Ovary (tissue), 10 donors: Measurements from ENCODE around the gene GOLGA6L26. TPM values are rescaled to one million over a fixed set of nuclear protein-coding genes. Genes with fewer than 3 reads are reported as not detected.
"Not testable (repeated sequence)": the region's sequence is repeated elsewhere in the genome, so short reads cannot be mapped to it uniquely, and the experiment has no call there.

Source experiments
- DNase-seq, 5 donors: peaks; one replicate each; pipeline ENCODE4 v3.0.0-alpha.2; 2019 to 2020
- H3K27ac ChIP-seq, 2 donors: fragments of 200-600 bp; one replicate each; pipeline versions ENCODE4 v1.5.1 to v1.8.0; 2019 to 2022
- H3K27me3 ChIP-seq: fragments of 200-600 bp; one replicate; pipeline ENCODE4 v1.8.0; 2022
- H3K36me3 ChIP-seq: fragments of 200-600 bp; sonication (generic); one replicate; pipeline ENCODE4 v1.5.1; 2019
- H3K4me1 ChIP-seq: one replicate; pipeline ENCODE4 v1.8.1; 2013; ENCODE audit warnings: mild to moderate bottlenecking, moderate library complexity; ENCODE audit not compliant: insufficient read depth
- H3K4me3 ChIP-seq: fragments of 200-600 bp; sonication (generic); one replicate; pipeline ENCODE4 v1.5.1; 2017
- H3K9me3 ChIP-seq, 2 donors: fragments of 200-600 bp in 1 of 2; sonication (generic) in 1 of 2; one replicate each; pipeline versions ENCODE4 v1.5.1 to v1.8.1; 2013 to 2019; ENCODE audit warnings: mild to moderate bottlenecking in 1 of 2, moderate library complexity in 1 of 2
- EP300 ChIP-seq: sonication (generic); formaldehyde crosslinking; IDR thresholded peaks from one replicate; pipeline ENCODE4 v1.6.1; 2017; ENCODE audit warnings: antibody characterized with exemption
- POLR2A ChIP-seq: fragments of 450-650 bp; IDR thresholded peaks from one replicate; pipeline ENCODE4 v1.6.1; 2017; ENCODE audit warnings: antibody characterized with exemption, mild to moderate bottlenecking, moderate library complexity
- WGBS, 3 donors: extraction: QIAGEN DNeasy Blood & Tissue Kit in 1 of 3; methylation state at CpG; one replicate each; pipeline versions ENCODE4 v1.1.5 to v1.1.7; 2013 to 2017; 5-methylcytosine and 5-hydroxymethylcytosine counted together
- intact Hi-C, 4 donors: fragments of 100-400 bp; cut with DNase I; formaldehyde crosslinking; loops; one replicate each; pipeline versions ENCODE4 v1.11.0 to v1.15.1; 2022 to 2023
- long read RNA-seq, 3 donors: library from polyadenylated mRNA in 2 of 3; unstranded in 2 of 3; transcript quantifications; one replicate each; pipeline ENCODE4 v2.0.0 and lab custom pipeline, GENCODE V29; 2021 to 2026
- polyA plus RNA-seq, 2 donors: library from polyadenylated mRNA; stranded (reverse); fragments of 200-250 nt in 1 of 2; fragments of 350-450 nt in 1 of 2; fragmentation: Illumina TruSeq in 1 of 2; extraction: RNeasy Lipid Tissue Mini Kit (QIAGEN cat#74804) in 1 of 2; gene quantifications; one replicate each; pipeline ENCODE4 v1.2.3, GENCODE V29; 2013 to 2014
- total RNA-seq, 7 donors: library from RNA; depleted of rRNA in 2 of 7; stranded (reverse); fragments of >200 nt in 2 of 7; fragmentation: NEBNext Ultra II Directional in 3 of 7; extraction: Animal tissue kit (Norgen Biotek cat#: 25700) in 3 of 7; gene quantifications; one replicate each; pipeline versions ENCODE4 v1.1.0 to v1.2.4, GENCODE V29; 2016 to 2023
- TF ChIP-seq, protein P1 (sequence below), 3 donors: fragments of 450-650 bp in 2 of 3; fragments of 200-600 bp in 1 of 3; IDR thresholded peaks; one replicate each; pipeline versions ENCODE4 v1.5.1 to v1.8.0; 2016 to 2022; ENCODE audit warnings: antibody characterized with exemption in 3 of 3, mild to moderate bottlenecking in 1 of 3
- donor health status: DM: no; HTN: no; CAD: no; lungs with moderate emphysema.
- donor health status: DM: no; HTN: no; CAD: no.
- donor health status: Bipolar disorder and iron deficiency.
- donor health status: DM: yes; HTN: yes; CAD: no.
- donor health status: DM: no; HTN: no; CAD: no.
- donor health status: DM: yes; HTN: yes; CAD: no.

Gene GOLGA6L26
- total RNA-seq (not detected), polyA plus RNA-seq (not detected)
- long read RNA-seq, donor 1, result 0 reads
- long read RNA-seq, donor 2, result 0 reads
- long read RNA-seq, donor 3, result 0 reads

- not testable (repeated sequence) for H3K9me3 ChIP-seq, H3K4me1 ChIP-seq
These were observed at the start of gene GOLGA6L26 for GRCh38 chr15:23334096-23334495. GOLGA6L26 (minus strand) TSS chr15:23334196; CDS start chr15:23334135, 61 bp downstream.

DNA sequence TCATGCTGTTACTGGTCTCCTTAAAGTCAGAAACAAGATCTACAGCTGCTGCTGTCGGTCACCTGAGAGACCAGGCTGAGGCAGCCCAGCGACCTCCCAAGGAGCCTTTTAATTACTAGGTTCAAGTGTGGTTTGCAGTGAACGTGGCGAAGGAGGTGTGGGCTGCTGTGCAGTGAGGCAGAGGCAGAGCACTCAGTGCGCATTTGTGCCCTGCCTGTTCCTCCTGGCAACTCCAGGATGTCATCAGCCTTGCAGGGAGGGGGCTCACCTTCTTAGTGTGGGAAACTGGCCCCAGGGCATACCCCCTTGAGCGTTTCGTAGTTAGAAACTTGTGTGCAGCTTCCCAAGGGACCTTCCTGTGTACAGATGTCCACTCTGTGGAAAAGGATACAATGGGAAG lies 47.2 kb upstream of the GOLGA6L26 start:
- H3K9me3 ChIP-seq, H3K27ac ChIP-seq, H3K4me1 ChIP-seq, intact Hi-C loops, H3K4me3 ChIP-seq, H3K36me3 ChIP-seq, DNase-seq, H3K27me3 ChIP-seq: not testable (repeated sequence)
- WGBS, 3 donors, result 52 to 54% (median 53%) methylated on average over 7 of the region's 7 CpGs

More at GRCh38 chr15:23334096-23334495, at the start of gene GOLGA6L26:
- H3K4me3 ChIP-seq, DNase-seq, H3K36me3 ChIP-seq, H3K27me3 ChIP-seq, intact Hi-C loops, H3K27ac ChIP-seq: not testable (repeated sequence)
- no CpG with 5 or more reads among the region's 7 CpGs for WGBS, 3 donors

DNA sequence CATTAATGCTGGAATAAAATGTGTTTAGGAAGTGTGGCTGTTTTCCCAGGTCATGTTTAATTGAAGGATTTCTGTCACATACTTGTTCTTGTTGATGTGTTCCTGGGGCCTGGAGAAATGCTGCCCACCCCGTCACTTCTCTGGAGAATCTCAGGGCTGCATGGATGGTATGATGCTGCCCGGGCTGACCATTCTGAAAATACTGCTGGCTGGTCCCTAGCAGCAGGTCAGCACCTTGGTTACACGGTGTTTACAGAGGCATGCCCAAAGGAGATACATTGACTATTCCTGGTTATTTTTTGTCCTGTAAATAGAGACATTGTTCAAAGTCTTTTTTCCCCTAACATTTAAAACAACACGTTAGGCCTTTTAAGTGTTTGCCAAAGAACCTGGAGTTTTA lies 46.7 kb upstream of the GOLGA6L26 start:
- intact Hi-C loops, H3K9me3 ChIP-seq, H3K36me3 ChIP-seq, H3K4me1 ChIP-seq, H3K27ac ChIP-seq, H3K4me3 ChIP-seq, H3K27me3 ChIP-seq, DNase-seq: not testable (repeated sequence)
- 54 to 60% (median 55%) methylated on average over 4 of the region's 4 CpGs for WGBS, 3 donors

GRCh38 chr15:23378946-23379345 lies 45.0 kb upstream of the GOLGA6L26 start:
- DNase-seq, intact Hi-C loops, H3K9me3 ChIP-seq, H3K36me3 ChIP-seq, H3K4me1 ChIP-seq, H3K4me3 ChIP-seq, H3K27me3 ChIP-seq, H3K27ac ChIP-seq: not testable (repeated sequence)
- whole genome bisulfite sequencing, 3 donors, result 87 to 91% (median 90%) methylated on average over 13 of the region's 13 CpGs

GRCh38 chr15:23374226-23374625 lies 40.2 kb upstream of the GOLGA6L26 start:
- intact Hi-C loops, H3K9me3 ChIP-seq, H3K4me3 ChIP-seq, H3K36me3 ChIP-seq, H3K27me3 ChIP-seq, H3K4me1 ChIP-seq, DNase-seq, H3K27ac ChIP-seq: not testable (repeated sequence)
- WGBS, 3 donors, result 89 to 91% (median 91%) methylated on average over 11 of the region's 11 CpGs

DNA sequence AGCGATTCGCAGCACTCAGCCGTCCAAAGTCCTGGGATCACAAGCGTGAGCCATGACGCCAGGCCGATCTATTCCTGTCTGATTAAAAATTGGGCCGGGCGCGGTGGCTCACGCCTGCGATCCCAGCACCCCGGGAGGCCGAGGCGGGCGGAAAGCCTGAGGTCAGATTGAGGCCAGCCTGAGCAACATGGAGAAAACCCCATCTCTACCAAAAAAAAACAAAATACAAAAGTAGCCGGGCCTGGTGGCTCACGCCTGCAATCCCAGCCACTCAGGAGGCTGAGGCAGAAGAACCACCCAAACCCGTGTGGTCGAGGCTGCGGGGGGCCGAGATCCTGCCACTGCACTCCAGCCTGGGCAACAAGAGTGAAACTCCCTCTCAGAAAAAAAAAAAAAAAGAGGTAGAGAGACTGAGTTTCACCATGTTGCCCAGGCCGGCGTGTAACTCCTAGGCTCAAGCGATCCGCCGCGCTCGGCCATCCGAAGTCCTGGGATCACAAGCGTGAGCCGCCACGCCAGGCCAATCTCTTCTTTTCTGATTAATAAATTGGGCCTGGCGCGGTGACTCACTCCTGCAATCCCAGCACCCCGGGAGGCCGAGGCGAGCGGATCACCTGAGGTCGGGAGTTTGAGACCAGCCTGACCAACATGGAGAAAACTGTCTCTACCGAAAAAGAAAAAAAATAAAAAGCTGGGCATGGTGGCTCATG lies 39.0 kb upstream of the GOLGA6L26 start:
- H3K4me1 ChIP-seq, DNase-seq, H3K9me3 ChIP-seq, H3K27me3 ChIP-seq, H3K4me3 ChIP-seq, intact Hi-C loops, H3K36me3 ChIP-seq, H3K27ac ChIP-seq: not testable (repeated sequence)
- WGBS, 3 donors, result 95 to 96% (median 96%) methylated on average over 40 of the region's 40 CpGs

- no peak for TF ChIP-seq EP300
- TF ChIP-seq, protein P1, sequence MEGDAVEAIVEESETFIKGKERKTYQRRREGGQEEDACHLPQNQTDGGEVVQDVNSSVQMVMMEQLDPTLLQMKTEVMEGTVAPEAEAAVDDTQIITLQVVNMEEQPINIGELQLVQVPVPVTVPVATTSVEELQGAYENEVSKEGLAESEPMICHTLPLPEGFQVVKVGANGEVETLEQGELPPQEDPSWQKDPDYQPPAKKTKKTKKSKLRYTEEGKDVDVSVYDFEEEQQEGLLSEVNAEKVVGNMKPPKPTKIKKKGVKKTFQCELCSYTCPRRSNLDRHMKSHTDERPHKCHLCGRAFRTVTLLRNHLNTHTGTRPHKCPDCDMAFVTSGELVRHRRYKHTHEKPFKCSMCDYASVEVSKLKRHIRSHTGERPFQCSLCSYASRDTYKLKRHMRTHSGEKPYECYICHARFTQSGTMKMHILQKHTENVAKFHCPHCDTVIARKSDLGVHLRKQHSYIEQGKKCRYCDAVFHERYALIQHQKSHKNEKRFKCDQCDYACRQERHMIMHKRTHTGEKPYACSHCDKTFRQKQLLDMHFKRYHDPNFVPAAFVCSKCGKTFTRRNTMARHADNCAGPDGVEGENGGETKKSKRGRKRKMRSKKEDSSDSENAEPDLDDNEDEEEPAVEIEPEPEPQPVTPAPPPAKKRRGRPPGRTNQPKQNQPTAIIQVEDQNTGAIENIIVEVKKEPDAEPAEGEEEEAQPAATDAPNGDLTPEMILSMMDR (IDR thresholded peaks at IDR 0.05), result no peak
- TF ChIP-seq POLR2A, result no peak
- intact Hi-C loops, result no loop called here
- H3K36me3 ChIP-seq, result no peaks in the 10 kb centered on the region
- no peak overlapping the region for H3K27ac ChIP-seq
- no peaks in the 10 kb centered on the region for H3K4me1 ChIP-seq
- DNase-seq, result no peak
- H3K27me3 ChIP-seq, result no peaks in the 10 kb centered on the region
- no peak overlapping the region for H3K4me3 ChIP-seq
- WGBS, 3 donors, result 69 to 85% (median 84%) methylated on average over 15 of the region's 15 CpGs
- no peaks in the 10 kb centered on the region for H3K9me3 ChIP-seq
These were observed 38.3 kb upstream of the GOLGA6L26 start for GRCh38 chr15:23372284-23372683.

- DNase-seq, H3K4me3 ChIP-seq, H3K4me1 ChIP-seq, H3K27ac ChIP-seq, H3K36me3 ChIP-seq, H3K9me3 ChIP-seq, intact Hi-C loops, H3K27me3 ChIP-seq: not testable (repeated sequence)
- WGBS, 3 donors, result 59 to 81% (median 66%) methylated on average over 3 of the region's 3 CpGs
These were observed 37.9 kb upstream of the GOLGA6L26 start for GRCh38 chr15:23371868-23372267.

GRCh38 chr15:23371134-23371533 lies 37.1 kb upstream of the GOLGA6L26 start:
- H3K9me3 ChIP-seq, H3K36me3 ChIP-seq, DNase-seq, H3K27ac ChIP-seq, H3K4me1 ChIP-seq, H3K27me3 ChIP-seq, H3K4me3 ChIP-seq, intact Hi-C loops: not testable (repeated sequence)
- 71 to 78% (median 77%) methylated on average over 4 of the region's 4 CpGs for WGBS, 3 donors
